Right lobe of liver (tissue), 6 donors: ENCODE results near the gene EFCAB14. TPM values are rescaled to one million over a fixed set of nuclear protein-coding genes. Genes with fewer than 3 reads are reported as not detected.
"Not testable (repeated sequence)": the region's sequence is repeated elsewhere in the genome, so short reads cannot be mapped to it uniquely, and the experiment has no call there.

Experiments
- ATAC-seq, 4 donors: fragments of 200-7000 bp; cut with Tn5 transposase; one replicate each; pipeline ENCODE4 v1.9.1; 2020; ENCODE audit warnings: mild to moderate bottlenecking in 4 of 4, moderate library complexity in 4 of 4
- DNase-seq, 3 donors: peaks; one replicate each; pipeline ENCODE4 v3.0.0-alpha.2; 2020
- H3K27ac ChIP-seq, 3 donors: fragments of 200-600 bp; one replicate each; pipeline ENCODE4 v1.8.0; 2022
- H3K27me3 ChIP-seq, 2 donors: fragments of 200-600 bp; one replicate each; pipeline ENCODE4 v1.8.0; 2022
- H3K36me3 ChIP-seq, 4 donors: fragments of 200-600 bp; sonication (generic) in 1 of 4; one replicate each; pipeline versions ENCODE4 v1.5.1 to v1.8.0; 2017 to 2022; ENCODE audit warnings: control low read depth in 1 of 4
- H3K4me1 ChIP-seq, 4 donors: fragments of 200-600 bp; sonication (generic) in 1 of 4; one replicate each; pipeline versions ENCODE4 v1.5.1 to v1.8.0; 2017 to 2022; ENCODE audit warnings: control low read depth in 1 of 4
- H3K4me3 ChIP-seq, 3 donors: fragments of 200-600 bp; one replicate each; pipeline ENCODE4 v1.8.0; 2022
- H3K9me3 ChIP-seq, 4 donors: fragments of 200-600 bp; sonication (generic) in 1 of 4; one replicate each; pipeline versions ENCODE4 v1.5.1 to v1.8.0; 2017 to 2022; ENCODE audit warnings: control low read depth in 1 of 4
- CTCF ChIP-seq, 4 donors: fragments of 200-600 bp in 3 of 4; fragments of 450-650 bp in 1 of 4; IDR thresholded peaks; one replicate each; pipeline versions ENCODE4 v1.5.1 to v1.8.0; 2016 to 2022; ENCODE audit warnings: antibody characterized with exemption in 4 of 4, mild to moderate bottlenecking in 2 of 4
- POLR2A ChIP-seq: fragments of 450-650 bp; IDR thresholded peaks from one replicate; pipeline ENCODE4 v1.6.1; 2017; ENCODE audit warnings: antibody characterized with exemption, mild to moderate bottlenecking
- WGBS: methylation state at CpG from one replicate; pipeline ENCODE4 v1.1.6; 2018; ENCODE audit warnings: low coverage, low lambda C conversion rate; ENCODE audit not compliant: insufficient coverage; ENCODE audit errors: missing lambda C conversion rate; 5-methylcytosine and 5-hydroxymethylcytosine counted together
- intact Hi-C, 2 donors: fragments of 100-400 bp; cut with DNase I; formaldehyde crosslinking; loops; one replicate each; pipeline versions ENCODE4 v1.11.2 to v1.14.1; 2022
- total RNA-seq, 6 experiments: library from RNA; depleted of rRNA in 2 of 6; stranded (reverse); fragments of >200 nt in 2 of 6; fragmentation: NEBNext Ultra II Directional in 3 of 6; extraction: Animal tissue kit (Norgen Biotek cat#: 25700) in 3 of 6; gene quantifications; one replicate each; pipeline versions ENCODE4 v1.1.0 to v1.2.4, GENCODE V29; 2016 to 2023
- donor health status: DM: no; HTN: yes; CAD: no.
- donor health status: DM: no; HTN: no; CAD: no.
- donor health status: DM: no; HTN: no; CAD: no.
- donor health status: DM: no; HTN: yes; CAD: no.
- donor health status: DM: no; HTN: yes; CAD: no.

Gene EFCAB14
- total RNA-seq, 6 experiments from 2014 or later = 41.5 to 56.9 (median 43.5) TPM

- Histone ChIP-seq H3K4me1 (no peaks in the 10 kb centered on the region), H3K9me3 (no peaks in the 10 kb centered on the region), H3K36me3 (no peaks in the 10 kb centered on the region), H3K27ac (no peak overlapping the region), H3K27me3 (peaks cover 0 to 4% of the 10 kb centered on the region in 2 donors), H3K4me3 (no peak overlapping the region)
- peak; percentile 96 to 99 (median 97) for ATAC-seq
- intact Hi-C loops = loop anchor here (5.0 to 10.0 kb wide), 2 partner anchors 98 to 100 kb away; no protein-coding TSS in a partner anchor
- DNase-seq = peak in 2 of 3 donors; percentile 44 to 65
- TF ChIP-seq POLR2A (no peak), CTCF (IDR thresholded peaks at IDR 0.05) (peak; percentile 78 to 84 (median 80))
- WGBS = 14% methylated on average over 7 of the region's 7 CpGs
These were observed 6.2 kb upstream of the EFCAB14 start for GRCh38 chr1:46724991-46725735.

GRCh38 chr1:46723901-46724300 is 5.0 kb upstream of the EFCAB14 start:
- peaks cover 0 to 5% (median 0%) of the 10 kb centered on the region in 4 donors for H3K4me1 ChIP-seq
- WGBS = 44% methylated on average over 1 of the region's 4 CpGs
- intact Hi-C loops = loop anchor here in 1 of 2 donors (10.0 kb wide), 1 partner anchor 99 kb away; no protein-coding TSS in a partner anchor
- TF ChIP-seq CTCF (IDR thresholded peaks at IDR 0.05) (no peak), POLR2A (no peak)
- H3K9me3 ChIP-seq = no peaks in the 10 kb centered on the region
- peaks cover 0 to 4% of the 10 kb centered on the region in 2 donors for H3K27me3 ChIP-seq
- H3K27ac ChIP-seq = no peak overlapping the region
- ATAC-seq (no peak), DNase-seq (no peak)
- no peaks in the 10 kb centered on the region for H3K36me3 ChIP-seq
- no peak overlapping the region for H3K4me3 ChIP-seq

GRCh38 chr1:46721686-46722205 is 2.8 kb upstream of the EFCAB14 start:
- TF ChIP-seq CTCF (IDR thresholded peaks at IDR 0.05) (no peak), POLR2A (no peak)
- H3K4me1 ChIP-seq = peaks cover 0 to 19% (median 3%) of the 10 kb centered on the region in 4 donors
- no peak overlapping the region for H3K27ac ChIP-seq
- intact Hi-C loops = loop anchor here in 1 of 2 donors (10.0 kb wide), 1 partner anchor 97 kb away; no protein-coding TSS in a partner anchor
- DNase-seq (no peak), ATAC-seq (no peak)
- WGBS = 0% methylated on average over 1 of the region's 3 CpGs
- no peaks in the 10 kb centered on the region for H3K9me3 ChIP-seq
- H3K36me3 ChIP-seq = no peaks in the 10 kb centered on the region
- H3K4me3 ChIP-seq = no peak overlapping the region
- no peaks in the 10 kb centered on the region for H3K27me3 ChIP-seq

- intact Hi-C loops = loop anchor here in 1 of 2 donors (10.0 kb wide), 1 partner anchor 96 kb away; no protein-coding TSS in a partner anchor
- Histone ChIP-seq H3K9me3 (no peaks in the 10 kb centered on the region), H3K4me3 (no peak overlapping the region), H3K27ac (no peak overlapping the region), H3K36me3 (no peaks in the 10 kb centered on the region), H3K4me1 (peaks cover 0 to 19% (median 3%) of the 10 kb centered on the region in 4 donors), H3K27me3 (no peaks in the 10 kb centered on the region)
- TF ChIP-seq POLR2A (no peak), CTCF (IDR thresholded peaks at IDR 0.05) (no peak)
- DNase-seq (no peak), ATAC-seq (no peak)
- 77% methylated on average over 1 of the region's 1 CpG for WGBS
These were observed 2.3 kb upstream of the EFCAB14 start for GRCh38 chr1:46721204-46721603.

- DNase-seq, H3K9me3 ChIP-seq, H3K4me3 ChIP-seq, H3K27me3 ChIP-seq, H3K27ac ChIP-seq, ATAC-seq, H3K36me3 ChIP-seq: not testable (repeated sequence)
- 94% methylated on average over 7 of the region's 8 CpGs for WGBS
- H3K4me1 ChIP-seq = peaks cover 0 to 19% (median 3%) of the 10 kb centered on the region in 4 donors
- intact Hi-C loops = loop anchor here in 1 of 2 donors (10.0 kb wide), 1 partner anchor 96 kb away; no protein-coding TSS in a partner anchor
These were observed 1.4 kb upstream of the EFCAB14 start for GRCh38 chr1:46720319-46720718.
